NCI-H2196 (cell line): ENCODE measurements around the gene GGT6.

ENCODE experiments used
- DNase-seq: peaks from one replicate; lab custom pipeline; 2025; ENCODE audit not compliant: unreplicated experiment; lab: John Stamatoyannopoulos, UW

The GGT6 gene

DNA sequence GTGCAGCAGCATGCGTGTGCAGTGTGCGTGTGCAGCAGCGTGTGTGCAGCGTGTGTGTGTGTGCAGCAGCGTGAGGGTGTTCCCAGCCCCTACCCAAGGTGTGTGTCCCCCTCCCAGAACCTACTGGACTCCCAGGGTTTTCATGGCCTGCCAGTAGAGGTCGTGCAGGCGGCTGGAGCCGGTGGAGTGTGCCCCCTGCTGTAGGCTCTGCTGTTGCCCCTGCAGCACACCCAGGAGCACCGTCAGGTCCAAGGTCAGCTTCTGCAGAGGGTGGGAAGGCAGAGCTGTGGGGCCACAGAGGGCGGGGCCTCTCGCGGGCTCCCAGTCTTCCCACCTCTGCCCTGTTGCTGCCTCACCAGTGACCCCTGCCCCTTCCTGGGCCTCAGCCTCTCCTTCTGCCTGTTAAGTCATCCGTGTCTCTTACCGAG, 20.1 kb downstream of the GGT6 start:
- no peak for DNase-seq

DNA sequence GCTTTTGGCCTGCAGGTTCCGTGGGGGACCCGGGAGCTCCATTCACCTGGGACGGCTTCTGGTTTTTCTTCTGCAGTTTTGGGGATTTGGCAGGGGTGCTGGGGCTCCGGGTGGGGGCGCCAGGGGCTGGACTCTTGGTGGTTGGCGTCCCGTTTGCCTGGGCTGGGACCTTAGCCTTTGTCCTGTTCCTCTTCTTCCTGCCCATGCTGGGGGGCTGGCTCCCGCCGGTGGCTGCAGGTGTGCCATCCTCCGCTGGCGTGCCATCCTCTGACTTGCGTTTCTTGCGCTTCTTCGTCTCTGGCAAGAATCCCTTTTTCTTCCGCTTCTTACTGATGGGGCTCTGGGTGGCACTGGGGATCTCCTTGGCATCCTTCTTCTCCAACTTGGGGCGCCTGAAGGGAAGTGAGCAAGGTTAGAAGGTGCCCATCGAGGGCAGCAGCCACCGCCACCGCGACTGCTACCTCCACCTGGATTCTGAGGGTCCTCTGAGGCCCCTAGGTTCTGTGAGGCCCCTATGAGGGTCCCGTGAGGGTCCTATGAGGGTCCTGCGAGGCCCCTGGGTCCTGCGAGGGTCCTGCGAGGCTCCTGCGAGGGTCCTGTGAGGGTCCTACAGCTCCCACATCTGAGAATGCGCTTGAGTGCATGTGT, 20.7 kb downstream of the GGT6 start:
- no peak for DNase-seq

GRCh38 chr17:4539025-4539424, 21.4 kb downstream of the GGT6 start:
- DNase-seq = no peak

DNA sequence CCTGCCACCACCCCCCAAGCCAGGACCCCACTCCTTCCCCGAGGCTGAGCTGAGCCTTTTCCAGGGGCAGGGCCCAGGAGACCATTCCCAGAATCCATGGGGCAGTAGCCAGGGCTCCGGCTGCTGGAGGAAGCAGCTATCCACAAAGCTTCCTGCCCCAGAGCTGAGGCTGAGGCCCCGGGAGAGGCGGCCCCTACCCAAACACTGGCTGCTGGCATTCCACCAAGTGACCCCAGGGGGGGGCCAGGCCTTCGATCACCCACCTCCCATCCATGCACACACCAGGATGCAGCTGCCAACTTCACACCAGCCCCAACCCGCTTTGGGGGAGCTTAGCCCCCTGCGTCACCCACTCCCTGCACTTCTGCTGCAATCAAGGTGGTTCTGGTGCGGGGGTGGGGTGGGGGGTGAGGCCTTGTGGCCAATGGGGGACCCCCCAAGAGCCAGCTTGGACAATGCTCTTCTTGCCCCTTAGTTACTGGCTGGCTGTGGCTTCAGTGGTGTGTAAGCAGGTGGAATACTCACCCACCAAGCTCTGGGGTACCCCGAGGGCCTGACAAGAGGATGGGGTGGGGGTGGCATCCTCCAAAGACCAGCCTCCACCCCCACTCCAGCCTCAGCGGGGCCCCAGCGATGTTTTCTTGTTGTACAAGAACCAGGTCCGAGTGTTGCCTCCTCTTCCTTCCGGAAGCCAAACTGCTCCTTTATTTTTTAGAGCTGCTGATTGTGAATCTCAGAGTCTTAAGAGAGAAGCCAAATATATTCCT, 22.0 kb downstream of the GGT6 start:
- no peak for DNase-seq

DNA sequence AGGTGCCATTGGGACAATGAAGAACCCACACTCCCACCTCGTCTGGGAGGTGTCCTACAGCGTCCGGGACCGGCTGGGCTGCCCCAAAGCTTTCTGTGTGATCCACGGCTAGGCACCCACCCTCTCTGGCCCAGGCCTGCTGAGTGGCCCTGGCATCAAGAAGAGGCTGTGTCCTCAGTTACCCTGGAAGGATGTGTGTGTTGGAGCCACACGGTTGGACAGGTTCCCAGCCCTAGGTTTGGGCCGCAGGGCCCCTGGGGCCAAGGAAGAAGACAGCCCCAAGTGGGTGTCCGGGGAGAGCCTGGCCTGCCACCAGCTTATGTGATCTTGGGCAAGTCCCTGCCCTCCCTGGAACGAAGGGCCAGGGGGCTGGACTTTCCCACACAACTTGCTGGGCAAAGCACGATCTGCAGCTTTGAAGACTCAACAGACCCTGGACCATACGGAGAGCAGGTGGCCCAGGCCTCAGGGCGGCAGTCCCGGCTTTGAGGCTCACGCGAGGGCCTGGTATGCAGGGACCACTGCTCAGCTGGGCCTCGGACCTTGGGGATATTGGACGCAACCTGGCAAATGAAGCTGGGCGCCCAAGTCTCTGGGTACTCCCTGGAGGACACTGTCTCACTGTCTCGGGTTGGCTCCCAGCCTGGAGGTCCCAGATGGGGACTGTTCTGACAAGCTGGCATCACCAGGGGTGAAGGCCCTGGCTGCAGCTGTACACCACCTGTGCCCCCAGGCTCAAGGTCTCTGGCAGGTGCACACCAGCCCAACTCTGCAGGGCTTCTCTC, 22.7 kb downstream of the GGT6 start:
- no peak for DNase-seq

DNA sequence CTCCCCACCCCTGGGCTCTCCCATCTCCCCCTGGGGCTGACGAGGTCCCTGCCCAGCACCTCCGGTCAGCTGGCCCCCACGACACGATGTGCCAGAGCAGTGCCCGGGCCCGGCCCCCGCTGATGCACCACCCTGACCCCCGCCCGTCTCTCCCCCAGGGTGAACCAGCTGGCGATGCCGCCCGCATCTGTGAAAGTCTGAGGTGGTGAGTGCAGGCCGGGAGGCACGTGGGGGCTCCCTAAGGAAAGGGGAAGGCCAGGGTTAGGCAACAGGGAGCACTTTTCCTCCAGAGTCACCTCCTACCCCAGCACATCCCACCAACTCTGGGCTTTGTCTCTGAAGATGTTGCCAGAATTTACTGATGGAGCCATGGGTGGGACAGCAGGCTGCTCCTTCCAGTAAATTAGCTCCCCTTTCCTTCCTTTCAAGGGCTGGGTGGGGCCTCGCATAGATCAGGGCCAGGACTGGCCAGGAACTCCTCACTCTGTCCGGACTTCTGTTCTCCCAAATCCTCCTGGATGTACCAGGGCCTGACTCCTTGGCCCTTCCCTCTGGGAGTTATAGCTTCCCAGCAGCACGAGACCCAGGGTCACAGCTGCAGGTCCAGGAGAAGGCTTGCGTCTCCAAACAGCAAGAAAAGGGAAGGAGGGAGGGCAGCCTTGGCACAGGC, 23.5 kb downstream of the GGT6 start:
- DNase-seq = no peak

DNA sequence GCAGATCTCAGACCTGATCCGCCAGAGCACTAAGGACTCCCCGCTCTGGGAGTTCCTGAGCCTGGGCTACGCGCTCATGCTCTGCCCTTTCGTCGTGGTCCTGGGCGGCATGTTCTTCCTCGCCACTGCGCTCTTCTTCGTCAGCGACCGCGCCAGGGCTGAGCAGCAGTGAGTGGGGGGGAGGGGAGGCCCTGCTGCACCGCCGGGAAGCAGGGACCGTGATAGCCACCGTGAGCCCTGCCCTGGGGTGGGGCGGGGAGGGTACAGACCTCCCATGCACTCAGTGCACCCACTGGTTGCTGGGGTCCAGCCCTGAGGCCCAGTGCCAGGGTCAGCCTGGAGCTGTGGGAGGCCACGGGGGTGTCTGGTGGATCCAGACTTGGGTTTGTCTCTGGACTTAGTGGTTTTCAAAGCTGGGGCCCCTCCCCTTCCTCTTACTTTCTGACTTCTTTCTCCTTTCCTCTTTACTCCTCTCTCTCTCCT, 24.1 kb downstream of the GGT6 start:
- no peak for DNase-seq

DNA sequence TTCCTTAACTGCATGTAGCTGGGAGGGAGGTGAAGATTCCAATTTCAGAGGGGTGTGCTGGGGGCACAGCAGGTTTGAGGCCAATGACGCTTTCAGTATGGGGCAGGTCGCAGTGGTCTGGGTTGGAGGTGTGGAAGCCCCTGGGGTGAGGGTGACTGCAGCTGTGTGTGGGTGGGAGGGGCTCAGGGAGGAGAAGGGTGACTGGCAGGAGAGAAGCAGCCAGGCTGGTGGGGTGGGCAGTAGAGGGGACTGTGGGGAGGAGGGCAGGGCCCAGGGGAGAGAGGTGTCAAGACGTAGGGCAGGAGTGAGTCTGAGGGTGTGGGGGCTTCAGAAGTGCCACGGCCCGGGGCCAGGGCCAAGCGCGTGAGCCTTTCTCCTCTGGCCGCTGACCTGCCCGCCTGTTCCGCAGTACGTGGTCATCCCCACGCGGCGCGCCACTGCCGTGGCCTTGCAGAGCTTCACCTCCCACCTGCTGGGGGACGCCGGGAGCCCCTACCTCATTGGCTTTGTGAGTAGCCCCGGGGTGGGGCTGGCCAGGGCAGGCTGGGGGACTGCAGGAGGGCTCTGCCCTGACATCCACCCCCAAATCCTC, 24.6 kb downstream of the GGT6 start:
- DNase-seq = no peak

DNA sequence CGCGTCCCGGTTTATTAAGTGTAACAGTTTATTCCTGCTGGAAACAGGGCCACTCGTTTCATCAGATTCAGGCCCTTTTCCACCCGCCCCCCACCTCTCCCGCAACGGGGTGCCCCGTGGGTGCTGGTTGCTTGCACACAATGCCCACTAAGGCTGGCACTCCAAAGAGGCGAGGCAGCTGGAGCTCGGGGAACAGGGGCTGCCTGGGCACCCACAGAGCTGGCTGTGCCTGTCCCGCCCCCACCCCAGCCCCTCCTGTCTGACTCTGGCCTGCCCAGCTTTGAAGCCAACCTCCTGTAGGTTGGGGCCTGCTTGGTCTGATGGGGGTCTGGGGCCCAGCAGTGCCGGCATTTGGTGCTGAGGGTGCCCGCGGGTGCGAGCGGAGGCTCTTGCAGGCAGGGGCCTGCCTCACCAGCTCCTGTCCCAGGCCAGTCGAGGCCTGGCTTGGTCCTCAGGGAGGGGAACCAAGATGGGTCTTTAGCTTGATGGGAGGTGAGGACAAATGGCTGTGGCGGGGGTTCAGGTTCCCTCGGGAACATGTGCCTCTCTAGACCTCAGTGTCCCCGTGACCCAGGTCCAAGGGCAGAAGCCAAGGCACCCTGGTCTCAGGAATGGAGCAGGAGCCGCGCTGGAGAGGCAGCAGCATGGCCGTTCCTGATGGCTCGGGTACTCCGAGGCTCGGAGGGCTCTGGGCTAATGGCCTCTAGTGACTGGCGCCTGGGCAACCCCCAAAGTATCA, 25.3 kb downstream of the GGT6 start:
- DNase-seq = no peak

GRCh38 chr17:4534515-4534914, 25.9 kb downstream of the GGT6 start:
- no peak for DNase-seq

DNA sequence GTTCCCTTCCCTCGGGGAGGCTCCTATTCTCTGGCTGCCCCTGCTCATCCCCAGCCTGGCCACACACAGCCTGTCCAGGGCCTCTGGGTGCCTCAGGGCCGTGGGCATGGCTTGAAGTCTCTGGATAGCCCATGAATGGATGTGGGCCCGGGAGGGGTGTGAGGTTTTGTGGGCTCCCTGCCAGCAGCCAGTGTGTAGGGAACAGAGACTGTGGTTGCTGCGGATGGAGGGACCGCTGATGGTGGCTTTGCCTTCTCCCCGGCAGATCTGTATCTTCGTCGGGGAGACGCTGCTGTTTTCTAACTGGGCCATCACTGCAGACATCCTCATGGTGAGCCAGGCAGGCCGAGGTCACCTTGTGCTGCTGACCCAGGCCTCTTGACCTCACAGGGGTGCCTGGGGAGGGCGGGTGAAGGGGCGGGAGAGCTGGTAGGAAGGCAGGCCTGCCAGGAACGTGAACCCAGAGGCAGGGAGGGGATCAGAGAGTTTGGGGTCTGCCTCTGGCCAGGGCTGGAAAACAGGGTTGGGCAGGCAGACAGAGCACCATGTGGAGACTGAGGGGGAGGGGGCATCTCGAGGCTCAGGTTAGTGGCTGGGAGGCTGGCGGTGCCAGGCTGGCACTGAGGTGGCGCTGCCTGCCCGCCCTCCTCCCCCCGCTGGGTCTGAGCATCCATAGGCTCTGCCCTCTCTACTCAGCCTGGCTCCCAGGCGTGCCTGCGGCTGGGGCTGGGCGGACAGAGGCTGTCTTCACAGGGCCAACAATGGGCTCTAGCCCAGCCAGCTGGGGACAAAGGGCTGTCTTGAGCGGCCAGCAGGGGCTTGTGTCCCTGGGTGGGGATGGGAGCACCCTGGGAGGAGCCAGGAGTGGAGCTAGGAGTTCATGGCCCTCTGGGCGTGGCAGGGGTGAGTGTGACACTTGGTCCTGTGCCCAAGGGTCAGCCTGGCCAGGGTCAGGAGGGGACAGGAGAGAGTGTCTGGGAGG, 26.6 kb downstream of the GGT6 start:
- peak; percentile 42 for DNase-seq

GRCh38 chr17:4532860-4533522, 27.4 kb downstream of the GGT6 start:
- DNase-seq = no peak

- no peak for DNase-seq
Measured at GRCh38 chr17:4531988-4532736, 28.2 kb downstream of the GGT6 start.

DNA sequence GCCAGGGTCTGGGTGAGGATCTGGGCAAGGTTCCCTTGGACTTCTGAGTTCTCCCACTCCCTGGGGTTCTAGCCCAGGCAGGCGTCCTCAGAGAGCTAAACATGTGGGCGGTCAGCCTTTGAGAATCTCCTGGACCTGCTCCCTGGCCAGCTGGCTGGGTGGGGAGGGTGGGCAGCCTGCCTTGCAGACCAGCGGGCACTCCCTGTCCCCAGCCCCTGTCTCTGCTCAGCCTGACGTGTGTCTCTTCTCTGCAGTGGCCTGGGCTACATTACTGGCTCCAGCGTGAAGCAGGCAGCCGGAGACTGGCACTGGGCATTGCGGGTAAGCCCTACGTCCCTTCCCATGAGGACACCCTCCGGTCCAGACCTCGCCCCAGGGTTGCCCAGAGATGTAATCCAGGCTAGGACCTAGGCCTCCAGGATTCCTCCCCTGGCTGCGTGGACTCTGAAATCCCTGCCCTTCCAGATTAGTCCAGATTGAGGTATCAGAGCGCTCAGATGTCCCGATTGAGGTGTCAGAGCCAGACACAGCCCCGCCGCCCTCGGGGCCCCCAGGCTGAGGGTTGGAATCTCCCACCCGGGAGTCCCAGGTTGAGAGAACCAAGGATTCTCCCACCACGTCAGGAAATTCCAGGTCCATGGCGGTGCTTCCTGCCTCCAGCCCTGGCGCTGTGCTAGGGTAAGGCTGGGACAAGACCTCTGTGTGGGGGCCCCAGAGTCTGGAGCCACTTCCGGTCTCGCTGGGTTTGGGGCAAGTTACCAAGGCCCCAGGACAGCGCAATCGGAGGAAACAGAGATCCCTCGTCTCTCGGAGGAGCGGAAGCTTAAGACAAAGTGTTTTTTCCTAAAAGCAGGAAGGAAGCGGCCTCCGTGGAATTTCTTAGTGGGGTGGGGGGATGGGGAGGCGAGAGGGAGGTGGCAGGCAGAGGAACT, 29.3 kb downstream of the GGT6 start:
- no peak for DNase-seq

DNA sequence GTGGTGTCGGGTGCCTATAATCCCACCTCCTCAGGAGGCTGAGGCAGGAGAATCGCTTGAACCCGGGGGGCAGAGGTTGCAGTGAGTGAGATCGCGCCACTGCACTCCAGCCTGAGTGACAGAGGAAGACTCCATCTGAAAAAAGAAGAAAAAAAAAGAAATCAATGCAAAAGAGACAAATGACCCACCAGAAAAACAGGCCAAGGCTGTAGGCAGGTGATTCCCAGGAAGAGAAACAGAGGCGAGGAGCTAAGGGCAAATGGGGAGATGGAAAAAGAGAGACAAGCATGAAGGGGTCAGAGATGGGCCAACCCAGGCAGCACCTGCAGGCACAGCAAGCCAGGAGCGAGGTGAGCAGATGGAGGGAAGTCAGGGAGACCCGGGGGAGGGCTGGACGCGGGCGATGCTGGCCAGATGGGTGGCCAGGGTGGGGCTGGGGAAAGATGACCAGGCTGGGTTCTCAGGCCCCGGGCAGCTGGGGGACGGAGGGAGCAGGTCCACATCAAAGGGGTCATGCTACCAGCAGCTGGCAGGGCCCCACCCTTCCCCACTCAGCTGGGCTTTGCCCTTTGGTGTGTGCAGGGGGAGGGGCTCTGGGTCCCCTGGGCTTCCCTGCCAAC, 30.7 kb downstream of the GGT6 start:
- DNase-seq = no peak

DNA sequence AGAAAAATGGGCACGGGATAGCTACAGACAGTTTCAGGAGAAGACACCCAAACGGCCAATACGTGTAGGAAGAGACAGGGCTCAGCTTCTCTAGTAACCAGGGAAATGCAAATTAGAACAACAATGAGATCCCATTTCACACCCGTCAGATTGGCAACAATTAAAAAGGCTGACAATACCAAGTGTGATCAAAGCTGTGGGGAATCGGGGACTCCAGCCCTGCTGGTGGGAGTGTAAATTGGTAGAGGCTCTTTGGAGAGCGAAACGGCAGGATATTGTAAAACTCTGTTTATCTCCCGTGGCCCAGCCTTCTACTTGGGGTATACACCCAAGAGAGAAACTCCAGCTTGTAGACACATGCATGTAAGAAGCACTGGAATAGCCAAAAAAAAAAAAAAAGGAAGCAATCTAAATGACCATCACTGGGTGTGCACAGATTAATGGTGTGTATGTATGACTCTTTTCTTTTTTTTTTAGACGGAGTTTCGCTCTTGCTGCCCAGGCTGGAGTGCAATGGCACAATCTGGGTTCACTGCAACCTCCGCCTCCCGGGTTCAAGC, 32.7 kb downstream of the GGT6 start:
- no peak for DNase-seq
